Activated B cell treated with CpG ODN at 0.5 μM for 24 hours (primary cell): ENCODE results near the gene NPB. TPM values are rescaled to one million over a fixed set of nuclear protein-coding genes. Genes with fewer than 3 reads are reported as not detected.

ENCODE experiments used
- ATAC-seq: fragments of 200-7000 bp; cut with Tn5 transposase; one replicate; pipeline ENCODE4 v1.10.0; 2021; ENCODE audit warnings: low read depth, mild to moderate bottlenecking, moderate library complexity
- CTCF ChIA-PET: fragments of 350-600 bp; sonication (Branson Sonifier 250); formaldehyde crosslinking; loops from one replicate; lab custom pipeline; 2021; ENCODE audit warnings: antibody characterized with exemption; lab: Charles Lee
- POLR2A ChIA-PET: fragments of 350-600 bp; sonication (Branson Sonifier 250); formaldehyde crosslinking; loops from one replicate; lab custom pipeline; 2021; ENCODE audit warnings: antibody characterized with exemption; lab: Charles Lee
- DNase-seq: peaks from one replicate; pipeline ENCODE4 v3.0.0; 2022
- H3K27ac Mint-ChIP-seq: one replicate; pipeline ENCODE4 v1.8.0; 2020; ENCODE audit warnings: mixed read lengths
- H3K27me3 Mint-ChIP-seq: one replicate; pipeline ENCODE4 v1.8.0; 2021; ENCODE audit warnings: mixed read lengths
- H3K36me3 Mint-ChIP-seq: one replicate; pipeline ENCODE4 v1.8.0; 2021; ENCODE audit warnings: low read depth, mixed read lengths
- H3K4me1 Mint-ChIP-seq: one replicate; pipeline ENCODE4 v1.8.0; 2021; ENCODE audit warnings: mixed read lengths
- H3K4me3 Mint-ChIP-seq: one replicate; pipeline ENCODE4 v1.8.0; 2020; ENCODE audit warnings: mild to moderate bottlenecking, mixed read lengths
- H3K9me3 Mint-ChIP-seq: one replicate; pipeline ENCODE4 v1.8.0; 2020; ENCODE audit warnings: mixed read lengths
- CTCF ChIP-seq: fragments of 200-600 bp; IDR thresholded peaks from one replicate; pipeline ENCODE4 v1.8.0; 2022; ENCODE audit warnings: antibody characterized with exemption, mild to moderate bottlenecking
- intact Hi-C: fragments of 100-400 bp; cut with micrococcal nuclease; formaldehyde crosslinking; loops from one replicate; pipeline ENCODE4 v1.15.1; 2024
- total RNA-seq: library from RNA; stranded (reverse); gene quantifications from 2 replicates; pipeline ENCODE4 v1.2.3, GENCODE V29; 2022

Gene NPB
- total RNA-seq, 1 donor from 2014 or later, result 0.24 TPM

GRCh38 chr17:81910840-81911276 is 8.8 kb downstream of the NPB start:
- H3K36me3 Mint-ChIP-seq, result peaks cover 54% of the 10 kb centered on the region
- peak overlapping the region; percentile 85 for H3K4me3 Mint-ChIP-seq
- H3K27me3 Mint-ChIP-seq, result no peaks in the 10 kb centered on the region
- TF ChIP-seq CTCF, result no peak
- ChIA-PET POLR2A (interaction anchor here (1.9 kb wide), 1 partner anchor 19 kb away, joined by 6 read pairs; the partner anchor contains the start of gene ANAPC11), CTCF (no interaction called here)
- ATAC-seq (no peak), DNase-seq (no peak)
- H3K9me3 Mint-ChIP-seq, result no peaks in the 10 kb centered on the region
- no peak overlapping the region for H3K27ac Mint-ChIP-seq
- peaks cover 11% of the 10 kb centered on the region for H3K4me1 Mint-ChIP-seq
- intact Hi-C loops, result loop anchor here (1.0 kb wide), 2 partner anchors 15 to 20 kb away; partner anchors contain the start of genes ALYREF and ANAPC11

GRCh38 chr17:81911277-81911961 is 9.4 kb downstream of the NPB start, which contains the start of gene PCYT2:
PCYT2 (minus strand) TSS chr17:81911399; CDS start chr17:81911355, 44 bp downstream.
- intact Hi-C loops, result loop anchor here (1.0 kb wide), 2 partner anchors 15 to 20 kb away; partner anchors contain the start of genes ALYREF and ANAPC11
- Mint-ChIP-seq H3K36me3 (peaks cover 57% of the 10 kb centered on the region), H3K9me3 (no peaks in the 10 kb centered on the region), H3K4me3 (peak within 1 kb of the TSS; percentile 85), H3K4me1 (peaks cover 15% of the 10 kb centered on the region), H3K27me3 (no peaks in the 10 kb centered on the region), H3K27ac (peak within 1 kb of the TSS; percentile 65)
- POLR2A ChIA-PET, result no interaction called here
- DNase-seq, result peak; percentile 84
- no peak for TF ChIP-seq CTCF
- ATAC-seq, result peak; percentile 95
- CTCF ChIA-PET, result no interaction called here

- DNase-seq, result no peak
- TF ChIP-seq CTCF, result no peak
- CTCF ChIA-PET, result no interaction called here
- Mint-ChIP-seq H3K27ac (peak overlapping the region; percentile 65), H3K27me3 (no peaks in the 10 kb centered on the region), H3K4me1 (peaks cover 18% of the 10 kb centered on the region), H3K36me3 (peaks cover 55% of the 10 kb centered on the region), H3K4me3 (peak overlapping the region; percentile 58), H3K9me3 (no peaks in the 10 kb centered on the region)
- intact Hi-C loops, result loop anchor here (1.0 kb wide), 2 partner anchors 14 to 21 kb away; partner anchors contain the start of genes ALYREF and ANAPC11
- POLR2A ChIA-PET, result interaction anchor here (0.7 kb wide), 1 partner anchor 15 kb away, joined by 3 read pairs; no protein-coding TSS in a partner anchor
- ATAC-seq, result no peak
These were observed 9.9 kb downstream of the NPB start for GRCh38 chr17:81911969-81912368.

- ATAC-seq (no peak), DNase-seq (no peak)
- Mint-ChIP-seq H3K27ac (no peak overlapping the region), H3K4me3 (peak overlapping the region; percentile 44), H3K4me1 (peaks cover 24% of the 10 kb centered on the region), H3K27me3 (no peaks in the 10 kb centered on the region), H3K36me3 (peaks cover 55% of the 10 kb centered on the region), H3K9me3 (no peaks in the 10 kb centered on the region)
- intact Hi-C loops, result no loop called here
- ChIA-PET CTCF (no interaction called here), POLR2A (interaction anchor here (0.7 kb wide), 1 partner anchor 14 kb away, joined by 3 read pairs; no protein-coding TSS in a partner anchor)
- no peak for TF ChIP-seq CTCF
These were observed 10.6 kb downstream of the NPB start for GRCh38 chr17:81912441-81913309.
